Gastroesophageal sphincter (tissue), 4 donors: ENCODE results near the gene TMCC1. TPM values are rescaled to one million over a fixed set of nuclear protein-coding genes. Genes with fewer than 3 reads are reported as not detected.

Experiments
- ATAC-seq: fragments of 150-250 bp; one replicate; pipeline ENCODE4 v1.9.1; 2016; ENCODE audit warnings: mild to moderate bottlenecking, moderate library complexity
- H3K27ac ChIP-seq, 4 donors: fragments of 200-600 bp; sonication (generic) in 3 of 4; 1 replicate in 3 of 4; 2 replicates in 1 of 4; pipeline ENCODE4 v1.5.1; 2016 to 2019
- H3K27me3 ChIP-seq: fragments of 200-600 bp; sonication (generic); one replicate; pipeline ENCODE4 v1.5.1; 2019
- H3K36me3 ChIP-seq, 2 donors: fragments of 200-600 bp; sonication (generic); one replicate each; pipeline ENCODE4 v1.5.1; 2019; ENCODE audit warnings: control low read depth in 1 of 2
- H3K4me1 ChIP-seq, 3 donors: fragments of 200-600 bp; sonication (generic); 1 replicate in 2 of 3; 2 replicates in 1 of 3; pipeline ENCODE4 v1.5.1; 2016 to 2019; ENCODE audit warnings: control low read depth in 2 of 3
- H3K4me3 ChIP-seq, 2 donors: fragments of 200-600 bp; sonication (generic); one replicate each; pipeline ENCODE4 v1.5.1; 2019; ENCODE audit warnings: mild to moderate bottlenecking in 1 of 2, moderate library complexity in 1 of 2
- H3K9me3 ChIP-seq, 3 donors: fragments of 200-600 bp; sonication (generic); one replicate each; pipeline ENCODE4 v1.5.1; 2017 to 2019; ENCODE audit warnings: control low read depth in 2 of 3
- EP300 ChIP-seq: sonication (generic); formaldehyde crosslinking; IDR thresholded peaks from one replicate; pipeline ENCODE4 v1.6.1; 2017; ENCODE audit warnings: antibody characterized with exemption, mild to moderate bottlenecking
- POLR2A ChIP-seq, 2 donors: fragments of 450-650 bp; IDR thresholded peaks; one replicate each; pipeline ENCODE4 v1.6.1; 2017; ENCODE audit warnings: antibody characterized with exemption in 2 of 2, mild to moderate bottlenecking in 2 of 2, moderate library complexity in 1 of 2
- POLR2AphosphoS5 ChIP-seq: sonication (generic); formaldehyde crosslinking; IDR thresholded peaks from one replicate; pipeline ENCODE4 v1.6.1; 2017; ENCODE audit warnings: antibody characterized with exemption
- WGBS, 2 donors: methylation state at CpG; one replicate each; pipeline ENCODE4 v1.1.5; 2018; ENCODE audit warnings: low coverage in 1 of 2; 5-methylcytosine and 5-hydroxymethylcytosine counted together
- total RNA-seq, 4 donors: library from RNA; depleted of rRNA; stranded (reverse); fragments of >200 nt; gene quantifications; one replicate each; pipeline ENCODE4 v1.1.0, GENCODE V29; 2016
- TF ChIP-seq, protein P1 (sequence below), 4 experiments: fragments of 200-600 bp in 2 of 4; fragments of 450-650 bp in 2 of 4; sonication (generic) in 1 of 4; IDR thresholded peaks; one replicate each; pipeline ENCODE4 v1.5.1; 2017 to 2019; ENCODE audit warnings: antibody characterized with exemption in 4 of 4, mild to moderate bottlenecking in 2 of 4, moderate library complexity in 2 of 4

The TMCC1 gene
- total RNA-seq, 4 donors from 2014 or later = 20.3 to 32.7 (median 28.1) TPM

DNA sequence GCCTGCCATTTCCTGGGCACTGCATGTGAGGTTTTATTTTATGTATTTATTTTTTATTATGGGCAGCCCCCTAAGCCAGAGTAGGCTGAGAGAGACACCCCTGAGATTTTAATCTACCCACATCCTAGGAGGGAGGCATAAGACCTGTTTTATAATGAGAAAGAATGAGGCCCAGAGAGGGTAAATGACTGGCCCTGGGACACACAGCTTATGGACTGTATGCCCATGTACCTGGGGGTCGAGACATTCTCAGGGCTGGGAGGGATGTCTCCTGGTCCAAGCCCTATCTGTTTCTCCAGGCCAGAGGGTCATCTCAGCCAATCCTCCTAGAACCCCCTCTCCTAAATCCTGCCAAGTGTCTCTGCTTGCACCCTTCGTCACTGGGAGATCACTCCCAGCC is 293.2 kb downstream of the TMCC1 start:
- H3K27ac ChIP-seq = peak overlapping the region in 3 of 4 donors; percentile 79 to 88 (median 84)
- WGBS, 2 donors = 63 to 74% methylated on average over 1 to 2 of the region's 2 CpGs
- TF ChIP-seq POLR2A (IDR thresholded peaks at IDR 0.05) (no peak), EP300 (no peak), POLR2AphosphoS5 (no peak)
- TF ChIP-seq, protein P1, sequence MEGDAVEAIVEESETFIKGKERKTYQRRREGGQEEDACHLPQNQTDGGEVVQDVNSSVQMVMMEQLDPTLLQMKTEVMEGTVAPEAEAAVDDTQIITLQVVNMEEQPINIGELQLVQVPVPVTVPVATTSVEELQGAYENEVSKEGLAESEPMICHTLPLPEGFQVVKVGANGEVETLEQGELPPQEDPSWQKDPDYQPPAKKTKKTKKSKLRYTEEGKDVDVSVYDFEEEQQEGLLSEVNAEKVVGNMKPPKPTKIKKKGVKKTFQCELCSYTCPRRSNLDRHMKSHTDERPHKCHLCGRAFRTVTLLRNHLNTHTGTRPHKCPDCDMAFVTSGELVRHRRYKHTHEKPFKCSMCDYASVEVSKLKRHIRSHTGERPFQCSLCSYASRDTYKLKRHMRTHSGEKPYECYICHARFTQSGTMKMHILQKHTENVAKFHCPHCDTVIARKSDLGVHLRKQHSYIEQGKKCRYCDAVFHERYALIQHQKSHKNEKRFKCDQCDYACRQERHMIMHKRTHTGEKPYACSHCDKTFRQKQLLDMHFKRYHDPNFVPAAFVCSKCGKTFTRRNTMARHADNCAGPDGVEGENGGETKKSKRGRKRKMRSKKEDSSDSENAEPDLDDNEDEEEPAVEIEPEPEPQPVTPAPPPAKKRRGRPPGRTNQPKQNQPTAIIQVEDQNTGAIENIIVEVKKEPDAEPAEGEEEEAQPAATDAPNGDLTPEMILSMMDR (IDR thresholded peaks at IDR 0.05) = no peak
- ATAC-seq = no peak
- H3K36me3 ChIP-seq = no peaks in the 10 kb centered on the region
- no peaks in the 10 kb centered on the region for H3K9me3 ChIP-seq
- H3K4me1 ChIP-seq = peaks cover 0 to 100% (median 63%) of the 10 kb centered on the region in 3 donors
- H3K4me3 ChIP-seq = no peak overlapping the region
- H3K27me3 ChIP-seq = peaks cover 14% of the 10 kb centered on the region

DNA sequence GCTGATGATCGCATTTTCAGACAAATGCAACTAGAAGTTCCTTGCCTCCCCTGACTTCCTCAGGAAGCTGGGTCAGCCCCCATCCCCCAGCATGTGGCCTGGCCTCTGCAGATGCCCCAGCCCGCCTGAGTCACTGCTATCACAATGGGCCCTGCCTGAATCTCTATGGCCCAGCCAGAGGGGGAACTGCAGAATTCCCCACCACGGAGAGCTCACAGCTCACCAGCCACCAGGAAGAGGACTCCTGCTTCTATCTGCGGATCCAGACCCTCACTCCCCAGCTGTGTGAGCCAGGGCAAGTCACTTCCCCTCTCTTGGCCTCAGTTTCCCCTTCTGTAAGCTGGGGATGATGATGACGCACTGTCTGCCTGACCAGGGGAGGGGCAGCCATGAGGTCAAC is 293.9 kb downstream of the TMCC1 start:
- no peaks in the 10 kb centered on the region for H3K9me3 ChIP-seq
- no peak overlapping the region for H3K4me3 ChIP-seq
- 57 to 80% methylated on average over 1 of the region's 5 CpGs for whole genome bisulfite sequencing, 2 donors
- peak; percentile 34 for TF ChIP-seq POLR2AphosphoS5
- TF ChIP-seq, protein P1 (IDR thresholded peaks at IDR 0.05) = no peak
- H3K27ac ChIP-seq = peak overlapping the region in 3 of 4 donors; percentile 79 to 88 (median 84)
- H3K4me1 ChIP-seq = peaks cover 0 to 100% (median 69%) of the 10 kb centered on the region in 3 donors
- H3K36me3 ChIP-seq = no peaks in the 10 kb centered on the region
- H3K27me3 ChIP-seq = peaks cover 6% of the 10 kb centered on the region
- ATAC-seq = peak; percentile 14

DNA sequence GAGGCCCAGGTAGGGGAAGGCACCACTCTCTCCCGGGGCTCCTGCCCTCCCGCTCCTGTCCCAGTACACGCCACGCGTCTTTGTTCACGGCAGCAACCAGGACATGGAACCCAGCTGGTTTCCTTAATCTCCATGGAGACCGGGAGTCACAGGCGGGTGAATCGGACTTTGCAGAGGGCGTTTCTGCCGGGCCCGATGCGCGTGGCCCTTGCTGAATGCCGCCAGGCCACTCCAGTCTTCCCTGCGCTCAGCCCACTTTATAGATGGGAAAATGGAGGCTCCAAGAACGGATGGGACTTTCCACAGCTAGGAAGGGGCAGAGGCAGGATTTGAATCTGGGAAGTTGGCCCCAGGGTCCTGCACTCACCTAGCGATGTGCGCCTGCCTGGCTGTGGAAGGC is 294.4 kb downstream of the TMCC1 start:
- no peak for ATAC-seq
- Histone ChIP-seq H3K27me3 (peaks cover 1% of the 10 kb centered on the region), H3K27ac (peak overlapping the region in 3 of 4 donors; percentile 79 to 88 (median 84)), H3K36me3 (no peaks in the 10 kb centered on the region), H3K4me1 (peaks cover 0 to 100% (median 69%) of the 10 kb centered on the region in 3 donors), H3K9me3 (no peaks in the 10 kb centered on the region), H3K4me3 (no peak overlapping the region)
- WGBS, 2 donors = no CpG with 5 or more reads among the region's 19 CpGs
- TF ChIP-seq POLR2A (IDR thresholded peaks at IDR 0.05) (no peak), EP300 (no peak), POLR2AphosphoS5 (no peak)
- TF ChIP-seq, protein P1 (IDR thresholded peaks at IDR 0.05) = no peak

DNA sequence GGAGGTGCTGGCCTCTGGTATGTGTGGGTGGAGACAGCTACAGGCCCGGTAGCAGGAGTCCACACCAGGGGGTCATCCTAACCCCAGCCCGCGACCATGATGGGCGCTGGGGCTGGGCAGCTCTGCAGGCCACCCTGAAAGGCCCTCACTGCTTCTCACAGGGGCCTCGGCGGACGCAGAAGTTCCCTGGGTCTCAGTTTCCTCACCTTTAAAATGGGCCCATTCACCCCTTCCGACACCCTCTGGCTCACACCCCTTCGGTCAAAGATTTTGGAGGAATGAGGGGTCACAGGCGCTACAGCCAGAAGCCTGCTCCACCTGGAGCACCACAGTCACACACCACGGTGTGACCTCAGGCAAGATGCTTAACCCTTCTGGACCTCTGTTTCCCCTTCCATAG is 295.0 kb downstream of the TMCC1 start:
- no peak overlapping the region for H3K4me3 ChIP-seq
- no peaks in the 10 kb centered on the region for H3K9me3 ChIP-seq
- no peaks in the 10 kb centered on the region for H3K27me3 ChIP-seq
- peaks cover 0 to 100% (median 74%) of the 10 kb centered on the region in 3 donors for H3K4me1 ChIP-seq
- ATAC-seq = no peak
- WGBS, 2 donors = no CpG with 5 or more reads among the region's 11 CpGs
- TF ChIP-seq POLR2A (IDR thresholded peaks at IDR 0.05) = no peak
- TF ChIP-seq POLR2AphosphoS5 = no peak
- TF ChIP-seq EP300 = no peak
- TF ChIP-seq, protein P1 (IDR thresholded peaks at IDR 0.05) = no peak
- no peaks in the 10 kb centered on the region for H3K36me3 ChIP-seq
- peak overlapping the region in 3 of 4 donors; percentile 79 to 88 (median 84) for H3K27ac ChIP-seq

DNA sequence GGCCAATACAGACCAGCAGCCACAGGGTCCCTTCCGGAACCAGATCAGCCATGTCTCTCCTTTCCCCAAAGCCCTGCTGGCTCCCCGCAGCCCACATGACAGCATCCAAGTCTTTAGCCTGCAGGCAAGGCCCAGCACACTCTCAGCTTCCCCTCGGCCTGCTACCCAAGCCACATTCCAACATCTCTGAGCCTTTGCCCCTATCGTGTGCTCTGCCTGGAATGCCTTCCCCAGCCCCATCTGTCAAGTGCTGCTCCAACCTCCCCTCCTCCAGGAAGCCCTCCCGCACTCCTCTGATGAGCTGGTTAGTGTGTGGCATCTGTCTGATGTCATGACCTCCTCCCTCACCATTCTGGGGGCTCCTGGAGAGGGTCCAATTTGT is 295.5 kb downstream of the TMCC1 start:
- 33 to 43% methylated on average over 4 to 5 of the region's 5 CpGs for WGBS, 2 donors
- TF ChIP-seq EP300 (no peak), POLR2AphosphoS5 (no peak), POLR2A (IDR thresholded peaks at IDR 0.05) (no peak)
- TF ChIP-seq, protein P1 (IDR thresholded peaks at IDR 0.05) = no peak
- peaks cover 0 to 100% (median 78%) of the 10 kb centered on the region in 3 donors for H3K4me1 ChIP-seq
- H3K9me3 ChIP-seq = no peaks in the 10 kb centered on the region
- H3K27ac ChIP-seq = peak overlapping the region in 3 of 4 donors; percentile 79 to 88 (median 84)
- H3K27me3 ChIP-seq = no peaks in the 10 kb centered on the region
- H3K4me3 ChIP-seq = peak overlapping the region in 1 of 2 donors; percentile 30
- no peak for ATAC-seq
- no peaks in the 10 kb centered on the region for H3K36me3 ChIP-seq
